SH-SY5Y (cell line): Measurements from ENCODE around the gene CUL3.

ENCODE experiments used
- GATA2 ChIP-seq: IDR thresholded peaks from 2 replicates; pipeline ENCODE4 v1.6.1; 2011; ENCODE audit warnings: mild to moderate bottlenecking, low read depth, low read length
- GATA3 ChIP-seq: IDR thresholded peaks from 2 replicates; pipeline ENCODE4 v1.6.1; 2011; ENCODE audit warnings: low read depth, mild to moderate bottlenecking, low read length, moderate library complexity

CUL3 gene

DNA sequence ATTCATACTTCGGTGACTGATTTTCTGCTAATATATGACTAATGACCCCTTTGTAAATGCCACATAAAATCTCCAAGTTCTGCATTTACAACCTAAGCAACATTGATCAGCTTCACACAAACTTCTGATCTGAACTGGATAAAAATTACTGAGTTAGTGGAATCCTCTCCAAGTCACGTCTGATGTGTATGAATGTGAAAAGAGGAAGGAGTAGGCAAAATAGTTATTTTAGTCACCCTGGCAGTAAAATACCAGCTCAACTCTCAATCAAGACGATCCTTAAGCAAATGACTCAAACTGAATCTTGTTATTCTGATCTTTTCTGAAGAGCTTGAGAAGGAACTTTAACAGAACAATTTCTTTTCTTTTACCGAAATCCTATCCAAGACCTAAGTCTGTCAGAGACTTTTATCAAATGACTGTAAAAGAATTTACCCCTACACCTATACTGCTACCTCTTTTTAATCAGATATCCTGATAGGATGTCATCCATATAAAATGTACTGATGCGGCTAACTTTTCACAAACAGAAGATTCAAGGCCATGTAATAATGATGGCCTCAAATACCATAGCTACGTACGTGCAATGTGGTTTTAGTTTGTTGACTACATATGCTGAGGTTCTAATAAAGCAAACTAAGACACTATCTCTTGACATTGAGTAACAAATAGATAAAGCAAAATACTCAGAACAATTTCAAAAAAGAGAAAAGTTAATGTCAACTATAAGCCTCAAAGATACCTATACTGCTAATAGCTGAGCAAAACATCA lies 23.7 kb downstream of the CUL3 start:
- no peak for TF ChIP-seq GATA3
- no peak for TF ChIP-seq GATA2

DNA sequence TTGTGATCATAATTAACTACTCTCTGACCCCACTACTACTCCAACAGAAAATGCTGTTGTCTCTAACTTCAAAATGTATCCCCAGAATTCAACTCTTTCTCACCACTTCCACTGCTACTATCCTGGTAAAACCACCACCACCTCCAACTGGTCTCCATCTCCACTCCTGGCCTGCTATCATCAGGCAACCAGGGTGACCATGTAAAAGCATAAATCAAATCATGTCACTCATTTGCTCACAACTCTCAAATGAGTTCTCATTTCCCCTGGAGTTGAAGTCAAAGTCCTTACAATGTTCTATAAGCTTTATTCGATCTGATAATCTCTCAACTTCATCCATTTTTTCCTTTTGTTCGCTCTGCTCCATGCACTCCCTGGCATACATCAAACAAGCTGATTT lies 24.6 kb downstream of the CUL3 start:
- TF ChIP-seq GATA3, result no peak
- no peak for TF ChIP-seq GATA2

DNA sequence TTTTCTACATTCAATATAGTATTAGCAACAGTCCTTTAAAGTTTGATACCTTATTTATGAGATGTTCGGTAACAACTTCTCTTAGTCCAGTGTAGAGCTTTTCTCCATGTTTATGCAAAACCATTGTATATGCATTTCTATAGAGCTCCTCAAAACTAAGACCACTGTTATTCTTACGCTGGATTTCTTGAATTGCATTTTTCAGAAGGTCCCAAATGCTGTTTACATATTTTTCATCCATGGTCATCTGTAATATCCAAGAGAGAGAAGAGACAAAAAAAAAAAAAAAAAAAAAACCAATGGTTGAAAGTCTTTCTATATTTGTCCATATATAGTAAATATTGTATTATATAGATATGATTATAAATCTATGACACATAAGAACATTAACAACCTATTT lies 27.6 kb downstream of the CUL3 start:
- TF ChIP-seq GATA2 (no peak), GATA3 (no peak)

DNA sequence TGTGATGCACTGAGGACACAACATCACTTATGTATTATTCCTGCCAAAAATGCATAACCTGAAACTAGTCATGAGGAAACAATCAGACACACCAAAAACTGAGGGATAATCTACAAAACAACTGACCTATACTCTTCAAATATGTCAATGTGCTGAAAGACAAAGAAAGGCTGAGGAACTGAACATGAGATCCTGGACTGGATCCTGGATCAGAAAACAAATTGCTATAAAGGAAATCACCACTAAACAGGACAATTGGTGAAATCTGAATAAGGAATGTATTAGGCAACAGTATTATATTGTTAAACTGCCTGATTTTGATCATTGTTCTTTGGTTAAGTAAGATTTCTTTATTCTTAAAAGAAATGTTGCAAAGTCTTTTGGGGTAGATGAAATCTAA lies 28.8 kb downstream of the CUL3 start:
- no peak for TF ChIP-seq GATA2
- TF ChIP-seq GATA3, result no peak

DNA sequence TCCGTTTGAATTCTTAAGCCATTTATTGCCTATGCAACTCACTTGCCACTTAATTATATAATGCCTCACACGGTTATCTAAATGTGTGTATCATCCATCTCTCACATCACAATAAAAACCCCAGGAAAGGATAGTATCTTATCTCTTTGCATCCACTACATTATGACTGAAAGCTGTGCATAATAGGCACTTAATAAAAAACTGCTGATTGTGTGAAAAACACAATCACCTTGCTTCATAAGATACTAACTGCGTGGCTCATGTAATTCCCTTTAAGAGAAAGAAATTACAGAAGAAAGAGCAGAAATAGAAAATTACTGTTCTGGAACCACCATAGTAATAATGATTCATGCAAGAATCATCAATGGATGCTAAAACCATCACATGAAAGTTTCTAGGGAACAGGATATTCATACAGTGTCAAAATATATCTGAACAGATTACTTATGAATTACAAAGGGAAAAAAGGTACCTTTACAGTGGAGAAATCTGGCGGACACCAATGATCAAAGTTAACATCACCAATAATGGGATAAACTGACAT lies 29.3 kb downstream of the CUL3 start:
- TF ChIP-seq GATA2 (no peak), GATA3 (no peak)

DNA sequence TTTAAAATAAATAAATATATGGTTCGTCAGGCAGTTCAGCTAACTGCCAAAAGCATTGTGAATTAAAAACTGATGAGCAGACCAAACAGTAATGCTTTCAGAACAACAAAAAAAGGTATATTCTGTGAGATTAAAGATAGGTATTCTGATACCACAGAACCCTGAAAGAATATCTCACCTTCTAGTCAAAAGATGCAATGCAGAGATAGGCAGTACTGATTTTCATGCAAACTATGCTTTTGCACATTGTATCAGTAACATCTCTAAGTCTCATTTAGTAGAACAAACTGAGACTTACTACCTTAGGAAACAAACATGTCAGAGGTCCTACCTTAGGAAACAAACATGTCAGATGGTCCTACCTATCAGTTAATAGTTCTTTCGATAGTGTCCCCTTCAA lies 32.4 kb downstream of the CUL3 start:
- TF ChIP-seq GATA2, result no peak
- no peak for TF ChIP-seq GATA3

DNA sequence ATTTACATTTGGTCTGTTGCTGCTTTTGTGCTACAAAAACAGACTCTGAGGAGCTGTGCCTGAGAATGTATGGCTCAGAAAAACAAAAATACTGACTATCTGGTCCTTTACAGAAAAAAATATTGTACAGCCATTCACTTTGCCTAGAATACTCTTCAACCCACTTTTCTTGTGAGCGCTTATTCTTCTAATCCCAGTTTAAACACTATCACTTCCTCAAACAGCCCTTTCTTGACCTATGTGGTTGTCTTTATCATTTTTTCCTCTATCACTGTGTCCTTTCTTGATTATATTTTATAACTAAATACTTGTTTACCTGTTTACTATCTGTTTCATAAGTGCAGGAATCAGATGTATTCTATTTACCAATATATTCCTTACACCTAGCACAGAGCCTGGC lies 33.5 kb downstream of the CUL3 start:
- TF ChIP-seq GATA2, result no peak
- no peak for TF ChIP-seq GATA3

DNA sequence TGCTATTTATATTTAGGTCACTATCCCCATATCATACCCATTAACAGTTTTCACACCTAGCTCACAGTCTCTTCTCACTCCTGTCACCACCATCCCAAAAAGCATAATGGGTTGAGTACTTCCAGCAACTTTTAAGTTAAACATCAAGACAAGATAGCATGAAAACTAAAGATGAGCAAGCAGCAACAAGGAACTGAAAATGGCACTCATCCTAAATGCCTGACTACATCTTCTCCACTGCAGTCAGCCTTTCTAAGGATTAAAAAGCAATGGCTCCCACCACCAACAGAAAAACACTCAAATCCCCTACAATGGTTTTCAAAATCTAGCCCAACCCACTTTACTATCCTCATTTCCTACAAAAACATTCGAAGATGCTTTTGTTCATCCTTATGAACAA lies 38.2 kb downstream of the CUL3 start:
- TF ChIP-seq GATA2 (no peak), GATA3 (no peak)

DNA sequence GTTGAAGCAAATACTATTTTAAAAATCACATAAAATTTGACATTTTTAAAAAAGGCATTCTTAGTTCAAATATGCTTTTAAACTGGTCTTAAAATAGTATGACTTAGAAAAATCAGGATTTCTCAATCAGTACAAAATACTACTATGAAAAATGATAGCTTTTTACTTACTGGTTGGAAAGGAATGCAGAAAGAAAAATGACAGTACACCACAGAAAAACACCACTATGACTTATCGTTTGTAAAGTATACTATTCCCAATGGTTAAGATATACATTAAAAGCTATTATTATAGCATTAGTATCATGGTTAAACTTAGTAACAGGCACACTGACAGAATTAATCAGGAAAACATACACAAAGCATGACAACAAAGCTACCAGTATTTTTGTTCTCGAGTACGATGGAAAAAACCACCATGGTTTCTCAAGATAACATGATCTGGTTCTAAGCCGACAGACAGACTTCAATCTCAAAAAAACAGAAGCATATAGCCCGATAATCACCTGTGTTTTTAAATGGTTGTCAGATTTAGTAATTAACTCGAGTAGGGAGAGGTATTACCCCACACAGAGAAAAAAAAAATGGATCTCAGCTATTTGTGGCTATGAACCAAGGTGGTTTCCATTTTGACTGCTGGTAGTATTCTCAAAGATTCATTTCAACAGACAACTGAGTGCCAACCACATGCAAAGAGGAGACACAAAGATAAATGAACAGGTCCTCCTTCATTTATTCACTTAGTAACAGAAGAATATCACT lies 39.1 kb downstream of the CUL3 start:
- no peak for TF ChIP-seq GATA3
- no peak for TF ChIP-seq GATA2

DNA sequence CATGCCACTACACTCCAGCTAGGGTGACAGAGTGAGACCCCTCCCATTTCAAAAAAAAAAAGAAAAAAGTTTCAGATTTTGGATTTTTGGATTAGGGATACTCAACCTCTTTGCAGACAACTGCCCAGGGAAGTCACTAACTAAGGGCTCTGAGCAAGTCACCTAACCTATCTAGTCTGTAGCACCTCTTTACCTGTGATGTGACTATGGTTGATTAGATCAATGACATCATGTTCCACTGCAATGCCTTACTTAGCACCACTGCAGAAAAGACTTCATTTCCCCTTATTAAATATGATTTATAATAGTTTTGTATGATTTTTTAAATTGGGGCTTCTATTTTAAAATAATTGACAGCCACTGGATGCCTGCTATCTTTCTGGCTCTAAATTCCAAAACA lies 41.2 kb downstream of the CUL3 start:
- no peak for TF ChIP-seq GATA3

DNA sequence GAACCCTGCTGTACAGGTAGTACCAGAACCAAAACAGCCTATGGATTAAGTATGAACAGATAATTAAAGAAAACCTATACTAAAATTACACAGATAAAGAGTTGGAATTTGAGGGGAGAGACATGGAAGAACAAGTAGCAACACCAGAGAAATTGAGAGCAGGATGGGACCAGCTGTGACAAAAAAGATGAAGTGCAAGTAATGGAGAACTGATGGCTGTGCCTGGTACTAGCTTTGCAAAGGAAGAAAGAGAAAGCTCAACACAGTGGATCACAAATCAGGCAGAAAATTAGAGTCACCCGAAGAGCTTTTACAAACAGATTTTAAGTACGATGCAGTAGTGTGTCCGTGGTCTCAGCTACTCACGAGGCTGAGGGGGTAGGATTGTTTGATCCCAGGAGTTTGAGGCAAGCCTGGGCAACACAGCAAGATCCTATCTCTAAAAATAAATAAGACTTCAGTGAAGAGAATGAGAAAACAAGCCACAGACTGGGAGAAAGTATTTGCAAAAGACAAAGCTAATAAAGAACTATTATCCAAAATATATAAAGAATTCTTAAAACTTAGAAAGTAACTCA lies 46.5 kb downstream of the CUL3 start:
- TF ChIP-seq GATA3 (no peak), GATA2 (no peak)

DNA sequence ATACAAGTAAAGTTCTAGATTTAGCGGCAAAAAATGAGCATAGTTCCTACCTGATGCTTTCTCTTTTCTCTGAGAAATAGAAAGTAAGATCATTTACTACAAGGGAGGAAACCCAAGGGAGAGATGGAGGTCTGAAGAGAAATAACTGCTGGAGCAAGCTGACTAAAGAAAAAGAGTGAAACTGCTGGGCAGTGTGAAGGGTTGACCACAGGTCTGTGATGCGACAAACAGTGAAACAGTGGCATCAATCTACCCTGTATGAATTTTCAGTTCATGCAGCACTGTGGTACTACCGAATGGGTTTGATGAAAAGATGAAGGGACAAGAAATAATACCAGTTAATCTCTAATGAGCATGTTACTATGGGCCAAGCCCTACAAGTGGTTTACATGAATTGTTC lies 52.2 kb downstream of the CUL3 start:
- TF ChIP-seq GATA3 (no peak), GATA2 (no peak)

DNA sequence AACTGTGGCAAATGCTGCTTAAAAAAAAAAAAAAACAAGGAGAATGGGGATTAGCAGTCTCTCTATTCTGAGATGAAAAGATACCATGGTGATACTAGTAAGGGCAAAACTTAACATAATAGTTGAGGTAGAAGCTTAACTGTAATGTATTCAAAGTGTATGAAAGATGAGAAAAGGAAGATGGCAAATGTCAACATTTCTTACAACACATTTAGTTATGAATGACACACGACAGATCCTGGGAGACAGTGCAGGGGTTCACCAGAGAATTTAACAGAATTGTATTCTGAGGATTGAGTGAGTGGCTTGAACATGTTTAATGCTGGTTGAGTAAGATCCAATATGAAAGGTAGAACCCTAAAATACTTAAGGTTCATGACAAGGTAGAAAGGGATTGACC lies 52.7 kb downstream of the CUL3 start:
- no peak for TF ChIP-seq GATA2

DNA sequence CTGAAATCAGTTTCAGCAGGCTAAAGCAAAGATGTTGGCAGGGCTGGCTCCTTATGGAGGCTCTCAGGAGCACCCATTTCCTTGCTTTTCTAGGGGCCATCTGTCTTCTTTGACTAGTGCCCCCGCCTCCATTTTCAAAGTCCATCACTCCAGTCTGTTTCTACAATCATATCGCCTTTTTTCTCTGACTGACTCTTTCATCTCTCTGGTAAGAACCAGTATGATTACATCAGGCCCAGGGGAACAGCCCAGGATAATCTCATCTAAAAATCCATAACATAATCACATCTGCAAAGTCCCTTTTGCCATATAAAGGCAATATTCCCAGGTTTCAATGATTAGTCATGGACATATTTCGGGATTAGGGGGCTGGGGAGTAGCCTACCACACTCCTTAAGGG lies 57.0 kb downstream of the CUL3 start:
- TF ChIP-seq GATA3 (no peak), GATA2 (no peak)

DNA sequence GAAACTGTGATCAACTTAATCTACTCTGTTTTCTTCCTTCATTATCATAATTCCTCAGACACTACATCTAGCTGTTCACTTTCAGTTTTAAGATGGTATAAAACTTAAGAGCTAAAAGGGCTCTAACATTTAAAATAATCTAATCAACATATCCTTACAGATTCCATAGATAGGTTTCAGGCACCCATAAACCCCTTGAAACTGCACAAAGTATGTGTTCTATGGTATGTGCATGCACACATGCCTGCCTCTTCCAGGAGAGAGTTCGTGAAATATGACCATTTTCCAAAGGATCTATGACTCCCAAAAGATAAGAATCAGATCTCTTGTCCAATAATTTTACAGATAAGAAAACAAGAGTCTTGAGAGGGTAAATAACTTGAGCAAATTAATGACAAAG lies 59.4 kb downstream of the CUL3 start:
- no peak for TF ChIP-seq GATA2
- TF ChIP-seq GATA3, result no peak
